H1 (cell line): ENCODE data around the gene HHAT. TPM values are rescaled to one million over a fixed set of nuclear protein-coding genes. Genes with fewer than 3 reads are reported as not detected.

ENCODE experiments used
- CTCF ChIA-PET: fragments of 300-600 bp; sonication (Branson Sonifier 250); formaldehyde crosslinking; loops from one replicate; lab custom pipeline; 2021; ENCODE audit not compliant: partially characterized antibody; lab: Charles Lee
- POLR2A ChIA-PET: fragments of 300-600 bp; sonication (Branson Sonifier 250); formaldehyde crosslinking; loops from one replicate; lab custom pipeline; 2021; ENCODE audit warnings: inconsistent platforms; ENCODE audit not compliant: partially characterized antibody; lab: Charles Lee
- DNase-seq, 2 experiments: peaks; one replicate each; pipeline versions ENCODE4 v3.0.0 to v3.0.0-alpha.2; 2010 to 2022; ENCODE audit warnings: low spot score in 2 of 2, low read depth in 1 of 2, mixed read lengths in 1 of 2
- FAIRE-seq: peaks from 2 replicates; lab custom pipeline; 2011; peaks lifted over from hg19 to GRCh38; lab: Jason Lieb, UNC
- H2AFZ ChIP-seq: 2 replicates; pipeline ENCODE4 v1.8.1; 2012; ENCODE audit warnings: low read length, inconsistent platforms
- H2AK5ac ChIP-seq: 2 replicates; pipeline ENCODE4 v1.6.1; 2013; ENCODE audit warnings: low read depth, low read length
- H2BK120ac ChIP-seq: replicated peaks from 2 replicates; pipeline ENCODE3; 2013; ENCODE audit warnings: low read depth, low read length, inconsistent platforms
- H2BK12ac ChIP-seq: 2 replicates; pipeline ENCODE4 v1.6.1; 2013; ENCODE audit warnings: low read depth, low read length
- H2BK15ac ChIP-seq: 2 replicates; pipeline ENCODE4 v1.6.1; 2013; ENCODE audit warnings: low read length
- H2BK20ac ChIP-seq: 2 replicates; pipeline ENCODE4 v1.6.1; 2013; ENCODE audit warnings: low read length
- H2BK5ac ChIP-seq: 2 replicates; pipeline ENCODE4 v1.6.1; 2013; ENCODE audit warnings: low read depth, low read length
- H3K14ac ChIP-seq: 2 replicates; pipeline ENCODE4 v1.6.1; 2013; ENCODE audit warnings: inconsistent platforms; ENCODE audit not compliant: insufficient read length
- H3K18ac ChIP-seq: 2 replicates; pipeline ENCODE4 v1.6.1; 2013; ENCODE audit warnings: low read length; ENCODE audit errors: extremely low read depth
- H3K23ac ChIP-seq: 2 replicates; pipeline ENCODE4 v1.6.1; 2013; ENCODE audit warnings: inconsistent platforms; ENCODE audit not compliant: insufficient read length
- H3K23me2 ChIP-seq: 2 replicates; pipeline ENCODE4 v1.6.1; 2013; ENCODE audit warnings: low read depth, low read length
- H3K27ac ChIP-seq: 2 replicates; pipeline ENCODE4 v1.6.1; 2011; ENCODE audit warnings: low read depth, low read length, inconsistent platforms
- H3K27me3 ChIP-seq, 4 experiments: replicated peaks in 1 of 4; 1 replicate in 1 of 4; 2 replicates in 3 of 4; pipeline versions ENCODE4 v1.6.1 to v1.8.1; 2011 to 2013; ENCODE audit warnings: low read length in 3 of 4, mild to moderate bottlenecking in 3 of 4, inconsistent platforms in 2 of 4, mixed read lengths in 2 of 4, moderate library complexity in 1 of 4; ENCODE audit not compliant: control insufficient read depth in 3 of 4, insufficient read depth in 3 of 4; ENCODE audit errors: extremely low read depth in 1 of 4
- H3K36me3 ChIP-seq, 4 experiments: 2 replicates each; pipeline versions ENCODE4 v1.6.1 to v1.8.1; 2011 to 2013; ENCODE audit warnings: mild to moderate bottlenecking in 4 of 4, low read length in 3 of 4, moderate library complexity in 2 of 4, control low read depth in 1 of 4, inconsistent platforms in 1 of 4; ENCODE audit not compliant: insufficient read depth in 4 of 4, control insufficient read depth in 2 of 4
- H3K4ac ChIP-seq: replicated peaks from 2 replicates; pipeline ENCODE3; 2013; ENCODE audit warnings: low read length, low read depth, mixed read lengths, inconsistent platforms; ENCODE audit not compliant: insufficient read length
- H3K4me1 ChIP-seq, 4 experiments: replicated peaks in 1 of 4; 1 replicate in 1 of 4; 2 replicates in 3 of 4; pipeline versions ENCODE4 v1.6.1 to v1.8.1; 2011 to 2013; ENCODE audit warnings: low read length in 3 of 4, inconsistent platforms in 2 of 4, mixed read lengths in 1 of 4; ENCODE audit not compliant: insufficient read depth in 4 of 4, control insufficient read depth in 3 of 4
- H3K4me2 ChIP-seq, 2 experiments: 2 replicates each; pipeline versions ENCODE4 v1.6.1 to v1.8.1; 2011 to 2013; ENCODE audit warnings: low read depth in 2 of 2, low read length in 2 of 2, control low read depth in 1 of 2, inconsistent platforms in 1 of 2, mild to moderate bottlenecking in 1 of 2; ENCODE audit not compliant: insufficient read depth in 1 of 2
- H3K4me3 ChIP-seq, 4 experiments: fragments of 200-600, 300-600 bp in 1 of 4; sonication (generic), shearing (Covaris generic), sonication (Bioruptor Twin) in 1 of 4; 2 replicates each; pipeline versions ENCODE4 v1.5.1 to v1.8.1; 2011 to 2016; ENCODE audit warnings: low read length in 4 of 4, low read depth in 3 of 4, control low read depth in 2 of 4, inconsistent platforms in 2 of 4, mild to moderate bottlenecking in 2 of 4, mixed read lengths in 1 of 4, moderate library complexity in 1 of 4; ENCODE audit not compliant: insufficient read depth in 2 of 4; ENCODE audit errors: extremely low read depth in 1 of 4
- H3K56ac ChIP-seq: replicated peaks from 2 replicates; pipeline ENCODE3; 2013; ENCODE audit warnings: low read depth, mild to moderate bottlenecking, mixed read lengths, low read length, inconsistent platforms; ENCODE audit not compliant: insufficient read length
- H3K79me1 ChIP-seq: 2 replicates; pipeline ENCODE4 v1.6.1; 2013; ENCODE audit warnings: low read depth, low read length, control low read depth
- H3K79me2 ChIP-seq, 2 experiments: 2 replicates each; pipeline versions ENCODE4 v1.6.1 to v1.8.1; 2012 to 2013; ENCODE audit warnings: low read length in 2 of 2, mild to moderate bottlenecking in 2 of 2, inconsistent platforms in 1 of 2; ENCODE audit not compliant: insufficient read depth in 2 of 2, control insufficient read depth in 1 of 2
- H3K9ac ChIP-seq, 4 experiments: replicated peaks in 1 of 4; 1 replicate in 1 of 4; 2 replicates in 3 of 4; pipeline versions ENCODE4 v1.6.1 to v1.8.1; 2011 to 2013; ENCODE audit warnings: low read depth in 3 of 4, low read length in 3 of 4, control low read depth in 2 of 4, mild to moderate bottlenecking in 2 of 4, moderate library complexity in 2 of 4, inconsistent platforms in 1 of 4; ENCODE audit errors: extremely low read depth in 1 of 4
- H3K9me3 ChIP-seq, 2 experiments: 2 replicates each; pipeline versions ENCODE4 v1.6.1 to v1.8.1; 2012 to 2013; ENCODE audit warnings: mild to moderate bottlenecking in 2 of 2, moderate library complexity in 2 of 2, control low read depth in 1 of 2, inconsistent platforms in 1 of 2, low read depth in 1 of 2, low read length in 1 of 2, mixed read lengths in 1 of 2; ENCODE audit not compliant: insufficient read depth in 2 of 2
- H4K20me1 ChIP-seq, 2 experiments: replicated peaks in 1 of 2; 2 replicates each; pipeline versions ENCODE3 to v1.8.1; 2011 to 2013; ENCODE audit warnings: inconsistent platforms in 2 of 2, low read length in 2 of 2, mild to moderate bottlenecking in 1 of 2; ENCODE audit not compliant: insufficient read depth in 2 of 2, control insufficient read depth in 1 of 2
- H4K5ac ChIP-seq: 2 replicates; pipeline ENCODE4 v1.6.1; 2013; ENCODE audit warnings: low read length, low read depth, mixed read lengths, inconsistent platforms; ENCODE audit not compliant: insufficient read length
- H4K8ac ChIP-seq: 2 replicates; pipeline ENCODE4 v1.8.0; 2013; ENCODE audit warnings: mild to moderate bottlenecking, moderate library complexity, low read length, inconsistent platforms; ENCODE audit not compliant: insufficient read depth; ENCODE audit errors: extremely low read depth
- H4K91ac ChIP-seq: replicated peaks from 2 replicates; pipeline ENCODE3; 2013; ENCODE audit warnings: low read length, mixed read lengths, inconsistent platforms; ENCODE audit not compliant: insufficient read length
- ASH2L ChIP-seq: fragments of 200-600, 300-600 bp; sonication (generic); IDR thresholded peaks from one replicate; pipeline ENCODE4 v1.7.1; 2017; ENCODE audit warnings: low read length
- CBX8 ChIP-seq: fragments of 300-800, 300-1000 bp; sonication (generic); IDR thresholded peaks from 2 replicates; pipeline ENCODE4 v1.7.1; 2016; ENCODE audit warnings: low read depth, low read length, borderline replicate concordance
- CEBPB ChIP-seq: IDR thresholded peaks from 2 replicates; pipeline ENCODE4 v1.6.1; 2012; ENCODE audit warnings: low read depth, low read length
- CHD1 ChIP-seq: IDR thresholded peaks from 2 replicates; pipeline ENCODE4 v1.6.1; 2012; ENCODE audit warnings: low read depth, low read length, improper control_type of control experiment
- CREB1 ChIP-seq: IDR thresholded peaks from 2 replicates; pipeline ENCODE4 v1.6.1; 2012; ENCODE audit warnings: inconsistent platforms
- FOSL1 ChIP-seq: IDR thresholded peaks from 2 replicates; pipeline ENCODE4 v1.6.1; 2011; ENCODE audit warnings: mild to moderate bottlenecking, low read depth, low read length, moderate library complexity; ENCODE audit not compliant: insufficient read depth
- HDAC6 ChIP-seq: IDR thresholded peaks from one replicate; pipeline ENCODE4 v1.7.1; 2012; ENCODE audit warnings: low read depth, mild to moderate bottlenecking, inconsistent platforms, low read length, moderate library complexity
- JUND ChIP-seq: IDR thresholded peaks from 2 replicates; pipeline ENCODE4 v1.6.1; 2011; ENCODE audit warnings: mild to moderate bottlenecking, improper control_type of control experiment, low read length
- KDM5A ChIP-seq: fragments of 200-600 bp; IDR thresholded peaks from 2 replicates; pipeline ENCODE4 v1.7.1; 2012; ENCODE audit warnings: mild to moderate bottlenecking, low read length, inconsistent platforms, mixed read lengths
- NANOG ChIP-seq: IDR thresholded peaks from 2 replicates; pipeline ENCODE4 v1.6.1; 2011; ENCODE audit warnings: low read length, low read depth, mild to moderate bottlenecking, inconsistent platforms; ENCODE audit not compliant: insufficient read depth, poor library complexity, severe bottlenecking
- POLR2A ChIP-seq, 2 experiments: IDR thresholded peaks; 1 replicate in 1 of 2; 2 replicates in 1 of 2; pipeline ENCODE4 v1.6.1; 2011; ENCODE audit warnings: low read depth in 2 of 2, low read length in 2 of 2, mild to moderate bottlenecking in 2 of 2; ENCODE audit errors: control extremely low read depth in 1 of 2
- POU5F1 ChIP-seq: IDR thresholded peaks from 2 replicates; pipeline ENCODE4 v1.6.1; 2011; ENCODE audit warnings: low read depth, mild to moderate bottlenecking, low read length, moderate library complexity
- TBP ChIP-seq: IDR thresholded peaks from 2 replicates; pipeline ENCODE4 v1.6.1; 2011; ENCODE audit warnings: low read depth, low read length, improper control_type of control experiment
- TEAD4 ChIP-seq: IDR thresholded peaks from 2 replicates; pipeline ENCODE4 v1.6.1; 2012; ENCODE audit warnings: low read depth, low read length, inconsistent platforms, mixed read lengths
- ZNF274 ChIP-seq: IDR thresholded peaks from 2 replicates; pipeline ENCODE4 v1.7.0; 2012; ENCODE audit warnings: low read length, borderline replicate concordance; ENCODE audit errors: extremely low read depth
- WGBS, 2 experiments: shearing (Covaris generic) in 1 of 2; methylation state at CpG; one replicate each; pipeline versions ENCODE4 v1.1.6 to v1.1.7; 2013 to 2015; ENCODE audit warnings: low lambda C conversion rate in 2 of 2, mixed read lengths in 2 of 2, inconsistent platforms in 1 of 2, low coverage in 1 of 2, missing lambda C conversion rate in 1 of 2; ENCODE audit not compliant: insufficient replicate concordance in 2 of 2, insufficient coverage in 1 of 2, insufficient read length in 1 of 2; ENCODE audit errors: extremely low coverage in 1 of 2, missing lambda C conversion rate in 1 of 2; 5-methylcytosine and 5-hydroxymethylcytosine counted together
- polyA plus RNA-seq, 7 experiments: library from polyadenylated mRNA; depleted of rRNA in 3 of 7; stranded (reverse) in 5 of 7; unstranded in 2 of 7; fragments of >200 nt in 5 of 7; fragments of 200-250 nt in 2 of 7; gene quantifications; 1 replicate in 5 of 7; 2 replicates in 1 of 7; 4 replicates in 1 of 7; pipeline versions ENCODE4 v1.2.1 to v1.2.3, GENCODE V29; 2011 to 2013; ENCODE audit warnings: missing spikeins in 2 of 7, mixed read lengths in 2 of 7
- total RNA-seq: library from RNA; stranded (reverse); fragmentation: NEBNext Ultra II Directional; extraction: Animal tissue kit (Norgen Biotek cat#: 25700); gene quantifications from 2 replicates; pipeline ENCODE4 v1.2.1, GENCODE V29; 2021

The HHAT gene
- total and polyA plus RNA-seq, 2 of the 8 experiments (the other 6 are each of a cell fraction or from before 2014, with no cell fraction given) = 0.15 to 0.51 TPM

GRCh38 chr1:210688512-210689234 lies 360.0 kb downstream of the HHAT start:
- Histone ChIP-seq H3K4ac (no peak overlapping the region), H3K14ac (no peak overlapping the region), H3K9me3 (no peaks in the 10 kb centered on the region; a peak in 1 of 4 replicates), H3K4me1 (no peaks in the 10 kb centered on the region), H3K4me3 (no peak overlapping the region), H3K9ac (no peak overlapping the region), H3K79me1 (no peaks in the 10 kb centered on the region; the same call in 1 of the 2 replicates), H3K18ac (no peak overlapping the region), H2AFZ (no peak overlapping the region), H3K4me2 (no peak overlapping the region), H2BK20ac (no peak overlapping the region), H3K27me3 (no peaks in the 10 kb centered on the region), H3K27ac (no peak overlapping the region), H2BK12ac (no peak overlapping the region), H4K5ac (no peak overlapping the region), H2BK5ac (no peak overlapping the region), H3K23ac (no peak overlapping the region), H4K20me1 (no peaks in the 10 kb centered on the region), H2BK15ac (no peak overlapping the region), H4K8ac (no peak overlapping the region), H2BK120ac (no peak overlapping the region), H4K91ac (no peak overlapping the region), H3K36me3 (no peaks in the 10 kb centered on the region), H3K23me2 (no peaks in the 10 kb centered on the region), H2AK5ac (no peak overlapping the region), H3K79me2 (no peaks in the 10 kb centered on the region), H3K56ac (no peak overlapping the region)
- DNase-seq = no peak
- CTCF ChIA-PET = no interaction called here
- 82% methylated on average over 1 of the region's 1 CpG; no CpG with 5 or more reads in 1 of the 2 experiments for WGBS, 2 experiments
- no peak for FAIRE-seq
- POLR2A ChIA-PET = no interaction called here
- TF ChIP-seq CEBPB (no peak), ASH2L (no peak), HDAC6 (no peak), TBP (no peak), FOSL1 (no peak), CHD1 (no peak), POU5F1 (no peak), CBX8 (no peak), CREB1 (no peak), NANOG (no peak), JUND (no peak), ZNF274 (no peak), TEAD4 (no peak), POLR2A (IDR thresholded peaks at IDR 0.05; ENCODE audit: control extremely low read depth in 1 of 2, low read depth in 2 of 2, low read length in 2 of 2) (no peak), KDM5A (no peak)
